Mammary epithelial cell (primary cell): Measurements from ENCODE around the gene GALNT12.

ENCODE experiments used
- CTCF ChIP-seq, 2 donors: IDR thresholded peaks in 1 of 2; conservative IDR thresholded peaks in 1 of 2; 2 replicates each; pipeline ENCODE4 v1.5.1; 2011 to 2012; ENCODE audit warnings: inconsistent platforms in 2 of 2, low read length in 2 of 2, mild to moderate bottlenecking in 2 of 2, control low read depth in 1 of 2, low read depth in 1 of 2; ENCODE audit not compliant: insufficient read depth in 1 of 2; ENCODE audit errors: extremely low read depth in 1 of 2
- EZH2 ChIP-seq: IDR thresholded peaks from 2 replicates; pipeline ENCODE4 v1.6.1; 2012; ENCODE audit warnings: low read length, inconsistent platforms, borderline replicate concordance

DNA sequence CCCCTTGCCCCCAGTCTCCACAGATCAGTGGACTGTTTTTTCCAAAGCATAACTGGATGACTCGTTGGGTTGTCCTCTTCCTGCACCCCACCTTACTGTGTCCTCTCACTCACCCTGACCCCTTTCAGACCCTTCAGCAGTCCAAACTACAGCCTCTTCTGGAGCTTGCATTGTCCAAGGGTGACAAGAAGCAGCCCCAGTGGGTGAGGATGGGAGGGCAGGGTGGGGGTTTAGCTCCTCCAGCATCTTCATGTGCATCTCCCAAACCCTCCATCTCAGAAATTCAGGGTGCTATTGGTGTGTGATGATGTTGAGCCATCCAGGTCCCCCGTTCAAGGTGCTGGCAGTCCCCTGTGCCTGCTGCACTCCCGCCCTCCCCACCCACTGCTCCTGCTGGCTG lies 73.9 kb downstream of the GALNT12 start:
- TF ChIP-seq CTCF (conservative IDR thresholded peaks at IDR 0.05 in 1 of 2, IDR thresholded peaks at IDR 0.05 in 1 of 2; ENCODE audit: extremely low read depth in 1 of 2, insufficient read depth in 1 of 2, low read depth in 1 of 2, low read length in 2 of 2), result no peak
- TF ChIP-seq EZH2, result no peak
